Neuronal stem cell (in vitro differentiated cells): ENCODE data around the gene PACS2.
"Not testable (repeated sequence)": the region's sequence is repeated elsewhere in the genome, so short reads cannot be mapped to it uniquely, and the experiment has no call there.

Experiments
- DNase-seq: peaks from one replicate; pipeline ENCODE4 v3.0.0-alpha.2; 2013; ENCODE audit warnings: low spot score
- H2AFZ ChIP-seq: one replicate; pipeline ENCODE4 v1.6.1; 2013; ENCODE audit warnings: mild to moderate bottlenecking, low read length, inconsistent platforms
- H2AK5ac ChIP-seq: 2 replicates; pipeline ENCODE4 v1.6.1; 2013; ENCODE audit warnings: low read depth, mild to moderate bottlenecking, inconsistent platforms, low read length, moderate library complexity, mixed read lengths
- H2BK120ac ChIP-seq: 2 replicates; pipeline ENCODE4 v1.6.1; 2013; ENCODE audit warnings: low read depth, mild to moderate bottlenecking, inconsistent platforms, low read length, moderate library complexity, mixed read lengths
- H2BK12ac ChIP-seq: one replicate; pipeline ENCODE4 v1.6.1; 2013; ENCODE audit warnings: low read length, inconsistent platforms
- H2BK15ac ChIP-seq: 2 replicates; pipeline ENCODE4 v1.6.1; 2013; ENCODE audit warnings: mild to moderate bottlenecking, low read length, inconsistent platforms, mixed read lengths
- H2BK5ac ChIP-seq: one replicate; pipeline ENCODE4 v1.6.1; 2013; ENCODE audit warnings: inconsistent platforms, mild to moderate bottlenecking, low read length, moderate library complexity
- H3K14ac ChIP-seq: one replicate; pipeline ENCODE4 v1.6.1; 2013; ENCODE audit warnings: low read length, inconsistent platforms
- H3K18ac ChIP-seq: 2 replicates; pipeline ENCODE4 v1.6.1; 2013; ENCODE audit warnings: low read length, inconsistent platforms
- H3K23ac ChIP-seq: 2 replicates; pipeline ENCODE4 v1.6.1; 2013; ENCODE audit warnings: low read depth, mild to moderate bottlenecking, mixed read lengths, low read length, inconsistent platforms; ENCODE audit not compliant: poor library complexity
- H3K27ac ChIP-seq: replicated peaks from 3 replicates; pipeline ENCODE4 v1.5.1; 2013; ENCODE audit warnings: low read length, inconsistent platforms
- H3K27me3 ChIP-seq, 3 experiments: 2 replicates each; pipeline ENCODE4 v1.6.1; 2013; ENCODE audit warnings: low read length in 3 of 3, mild to moderate bottlenecking in 2 of 3, inconsistent platforms in 1 of 3, low read depth in 1 of 3, mixed read lengths in 1 of 3, moderate library complexity in 1 of 3; ENCODE audit not compliant: control insufficient read depth in 3 of 3, insufficient read depth in 3 of 3
- H3K36me3 ChIP-seq, 2 donors: replicated peaks in 1 of 2; 2 replicates each; pipeline ENCODE4 v1.6.1; 2013; ENCODE audit warnings: low read length in 2 of 2; ENCODE audit not compliant: control insufficient read depth in 2 of 2, insufficient read depth in 2 of 2
- H3K4ac ChIP-seq: 2 replicates; pipeline ENCODE4 v1.6.1; 2013; ENCODE audit warnings: inconsistent platforms, mild to moderate bottlenecking, low read length, moderate library complexity
- H3K4me1 ChIP-seq, 2 donors: 1 replicate in 1 of 2; 2 replicates in 1 of 2; pipeline ENCODE4 v1.6.1; 2013; ENCODE audit warnings: low read length in 2 of 2, low read depth in 1 of 2; ENCODE audit not compliant: control insufficient read depth in 2 of 2, insufficient read depth in 1 of 2
- H3K4me2 ChIP-seq: one replicate; pipeline ENCODE4 v1.6.1; 2013; ENCODE audit warnings: mild to moderate bottlenecking, low read length, inconsistent platforms; ENCODE audit not compliant: insufficient read depth, poor library complexity, severe bottlenecking
- H3K4me3 ChIP-seq, 2 donors: 2 replicates each; pipeline ENCODE4 v1.5.1; 2013; ENCODE audit warnings: low read length in 2 of 2, mild to moderate bottlenecking in 2 of 2, inconsistent platforms in 1 of 2, moderate library complexity in 1 of 2
- H3K79me1 ChIP-seq: one replicate; pipeline ENCODE4 v1.6.1; 2013; ENCODE audit warnings: low read depth, mild to moderate bottlenecking, inconsistent platforms, low read length, moderate library complexity
- H3K9ac ChIP-seq: one replicate; pipeline ENCODE4 v1.6.1; 2013; ENCODE audit warnings: mild to moderate bottlenecking, low read depth, low read length, inconsistent platforms; ENCODE audit not compliant: poor library complexity
- H3K9me3 ChIP-seq, 2 donors: replicated peaks in 1 of 2; 2 replicates each; pipeline versions ENCODE3 to v1.6.1; 2013; ENCODE audit warnings: low read length in 2 of 2, mild to moderate bottlenecking in 2 of 2, inconsistent platforms in 1 of 2, low read depth in 1 of 2, mixed read lengths in 1 of 2, moderate library complexity in 1 of 2; ENCODE audit not compliant: control insufficient read depth in 2 of 2, insufficient read depth in 1 of 2
- H4K8ac ChIP-seq: one replicate; pipeline ENCODE4 v1.6.1; 2013; ENCODE audit warnings: low read depth, mild to moderate bottlenecking, inconsistent platforms, low read length, moderate library complexity
- H4K91ac ChIP-seq: one replicate; pipeline ENCODE4 v1.6.1; 2013; ENCODE audit warnings: low read length, low read depth, mild to moderate bottlenecking, inconsistent platforms; ENCODE audit not compliant: poor library complexity
- WGBS, 2 donors: extraction: QIAGEN DNeasy Blood & Tissue Kit; methylation state at CpG; one replicate each; pipeline ENCODE4 v1.1.7; 2013; ENCODE audit warnings: missing lambda C conversion rate in 2 of 2, mixed read lengths in 1 of 2; ENCODE audit not compliant: insufficient read length in 2 of 2, insufficient replicate concordance in 1 of 2; ENCODE audit errors: extremely low coverage in 2 of 2; 5-methylcytosine and 5-hydroxymethylcytosine counted together

Gene PACS2

GRCh38 chr14:105358943-105359342 is 44.4 kb downstream of the PACS2 start:
- Histone ChIP-seq H2BK12ac (no peak overlapping the region), H4K91ac (peak overlapping the region; percentile 75), H3K4me1 (peaks cover 0 to 9% of the 10 kb centered on the region in 2 donors), H3K9ac (no peak overlapping the region), H4K8ac (no peak overlapping the region), H3K27ac (no peak overlapping the region), H3K23ac (no peak overlapping the region), H3K4me3 (peak overlapping the region in 1 of 2 donors; percentile 22), H3K79me1 (no peaks in the 10 kb centered on the region), H3K18ac (no peak overlapping the region), H2AK5ac (no peak overlapping the region), H3K4me2 (no peak overlapping the region), H3K14ac (no peak overlapping the region), H3K9me3 (no peaks in the 10 kb centered on the region), H2BK15ac (no peak overlapping the region), H2BK5ac (no peak overlapping the region), H3K36me3 (peaks cover 3 to 33% of the 10 kb centered on the region in 2 donors), H2BK120ac (no peak overlapping the region), H2AFZ (no peak overlapping the region), H3K27me3 (no peaks in the 10 kb centered on the region), H3K4ac (no peak overlapping the region)
- no CpG with 5 or more reads among the region's 16 CpGs for WGBS, 2 donors
- DNase-seq, result no peak

- not testable (repeated sequence) for H4K8ac ChIP-seq, H3K4me2 ChIP-seq, H3K27ac ChIP-seq, H4K91ac ChIP-seq, H2BK5ac ChIP-seq, H2AFZ ChIP-seq, H3K4ac ChIP-seq, DNase-seq, H3K9me3 ChIP-seq, H3K4me1 ChIP-seq, H3K23ac ChIP-seq, H3K9ac ChIP-seq, H3K18ac ChIP-seq, H3K79me1 ChIP-seq, H2AK5ac ChIP-seq, H2BK15ac ChIP-seq, H3K27me3 ChIP-seq, H3K14ac ChIP-seq, H2BK120ac ChIP-seq, H2BK12ac ChIP-seq, H3K4me3 ChIP-seq
- H3K36me3 ChIP-seq, result peaks cover 3 to 33% of the 10 kb centered on the region in 2 donors
- no CpG with 5 or more reads among the region's 10 CpGs for WGBS, 2 donors
These were observed 46.9 kb downstream of the PACS2 start for GRCh38 chr14:105361412-105361811.

GRCh38 chr14:105363847-105364708 is 49.5 kb downstream of the PACS2 start:
- no peak overlapping the region for H2BK120ac ChIP-seq
- H2BK12ac ChIP-seq, result no peak overlapping the region
- H3K23ac ChIP-seq, result no peak overlapping the region
- H2BK5ac ChIP-seq, result no peak overlapping the region
- H3K4me2 ChIP-seq, result no peak overlapping the region
- H3K9ac ChIP-seq, result no peak overlapping the region
- no peaks in the 10 kb centered on the region for H3K79me1 ChIP-seq
- H3K36me3 ChIP-seq, result peaks cover 3 to 39% of the 10 kb centered on the region in 2 donors
- H3K4me3 ChIP-seq, result no peak overlapping the region
- no peaks in the 10 kb centered on the region for H3K4me1 ChIP-seq
- H2BK15ac ChIP-seq, result no peak overlapping the region
- H2AFZ ChIP-seq, result no peak overlapping the region
- WGBS, 2 donors, result no CpG with 5 or more reads among the region's 58 CpGs
- H4K8ac ChIP-seq, result no peak overlapping the region
- no peak overlapping the region for H4K91ac ChIP-seq
- H3K27me3 ChIP-seq, result no peaks in the 10 kb centered on the region
- H3K14ac ChIP-seq, result no peak overlapping the region
- no peak overlapping the region for H3K18ac ChIP-seq
- no peak overlapping the region for H2AK5ac ChIP-seq
- no peak overlapping the region for H3K27ac ChIP-seq
- H3K4ac ChIP-seq, result no peak overlapping the region
- DNase-seq, result no peak
- H3K9me3 ChIP-seq, result no peaks in the 10 kb centered on the region

- H3K4me3 ChIP-seq, result no peak overlapping the region
- no peak overlapping the region for H3K18ac ChIP-seq
- no peak overlapping the region for H4K8ac ChIP-seq
- H3K4me2 ChIP-seq, result no peak overlapping the region
- peak overlapping the region; percentile 58 for H2BK12ac ChIP-seq
- H3K4ac ChIP-seq, result no peak overlapping the region
- no CpG with 5 or more reads among the region's 11 CpGs for WGBS, 2 donors
- peak overlapping the region; percentile 71 for H3K14ac ChIP-seq
- H3K27me3 ChIP-seq, result no peaks in the 10 kb centered on the region
- peak overlapping the region; percentile 37 for H2AK5ac ChIP-seq
- H3K27ac ChIP-seq, result no peak overlapping the region
- DNase-seq, result no peak
- no peak overlapping the region for H2BK120ac ChIP-seq
- H3K9ac ChIP-seq, result no peak overlapping the region
- no peak overlapping the region for H2AFZ ChIP-seq
- H3K23ac ChIP-seq, result no peak overlapping the region
- no peaks in the 10 kb centered on the region for H3K9me3 ChIP-seq
- H4K91ac ChIP-seq, result no peak overlapping the region
- H2BK15ac ChIP-seq, result no peak overlapping the region
- H3K4me1 ChIP-seq, result no peaks in the 10 kb centered on the region
- H3K36me3 ChIP-seq, result peaks cover 3 to 36% of the 10 kb centered on the region in 2 donors
- no peak overlapping the region for H2BK5ac ChIP-seq
- no peaks in the 10 kb centered on the region for H3K79me1 ChIP-seq
These were observed 50.6 kb downstream of the PACS2 start for GRCh38 chr14:105365101-105365500.
